ENCODE measurements around the gene LDLRAD3.
"Not testable (repeated sequence)": the region's sequence is repeated elsewhere in the genome, so short reads cannot be mapped to it uniquely, and the experiment has no call there.

Gene LDLRAD3

GRCh38 chr11:35997902-35998520 lies 54.1 kb downstream of the LDLRAD3 start:
- DNase-seq, result no peak

- no peak for DNase-seq
These were observed 54.8 kb downstream of the LDLRAD3 start for GRCh38 chr11:35998634-35999033.

- no peak for DNase-seq
These were observed 56.8 kb downstream of the LDLRAD3 start for GRCh38 chr11:36000616-36001190.

- DNase-seq, result no peak
These were observed 58.3 kb downstream of the LDLRAD3 start for GRCh38 chr11:36002196-36002595.

GRCh38 chr11:36002796-36003195 lies 58.9 kb downstream of the LDLRAD3 start:
- DNase-seq, result no peak

GRCh38 chr11:36006556-36006955 lies 62.7 kb downstream of the LDLRAD3 start:
- DNase-seq, result no peak

- DNase-seq, result no peak
These were observed 63.3 kb downstream of the LDLRAD3 start for GRCh38 chr11:36007127-36007655.

GRCh38 chr11:36008584-36008983 lies 64.7 kb downstream of the LDLRAD3 start:
- DNase-seq, result no peak

GRCh38 chr11:36009473-36009872 lies 65.6 kb downstream of the LDLRAD3 start:
- no peak for DNase-seq

GRCh38 chr11:36010010-36010740 lies 66.3 kb downstream of the LDLRAD3 start:
- no peak for DNase-seq

GRCh38 chr11:36011574-36011973 lies 67.7 kb downstream of the LDLRAD3 start:
- DNase-seq, result no peak

- no peak for DNase-seq
These were observed 68.6 kb downstream of the LDLRAD3 start for GRCh38 chr11:36012455-36012854.

- DNase-seq, result no peak
These were observed 69.1 kb downstream of the LDLRAD3 start for GRCh38 chr11:36012979-36013378.

- not testable (repeated sequence) for DNase-seq
These were observed 69.6 kb downstream of the LDLRAD3 start for GRCh38 chr11:36013446-36013845.

GRCh38 chr11:36013950-36014897 lies 70.4 kb downstream of the LDLRAD3 start:
- DNase-seq, result no peak

- DNase-seq, result no peak
These were observed 71.2 kb downstream of the LDLRAD3 start for GRCh38 chr11:36014898-36015665.

GRCh38 chr11:36015799-36016198 lies 71.9 kb downstream of the LDLRAD3 start:
- no peak for DNase-seq

- DNase-seq, result no peak
These were observed 72.4 kb downstream of the LDLRAD3 start for GRCh38 chr11:36016263-36016662.

GRCh38 chr11:36016709-36017108 lies 72.8 kb downstream of the LDLRAD3 start:
- no peak for DNase-seq

GRCh38 chr11:36019005-36019596 lies 75.2 kb downstream of the LDLRAD3 start:
- no peak for DNase-seq

- no peak for DNase-seq
These were observed 75.9 kb downstream of the LDLRAD3 start for GRCh38 chr11:36019722-36020121.

- DNase-seq, result no peak
These were observed 79.0 kb downstream of the LDLRAD3 start for GRCh38 chr11:36022882-36023281.

All from GOT3 (cell line).